GM19455 (cell line): ENCODE results near the gene GZMH.
"Not testable (repeated sequence)": the region's sequence is repeated elsewhere in the genome, so short reads cannot be mapped to it uniquely, and the experiment has no call there.

Experiments used
- ATAC-seq: cut with Tn5 transposase; IDR thresholded peaks from one replicate; pipeline ENCODE4 v1.9.1; 2021; ENCODE audit not compliant: unreplicated experiment

Gene GZMH

GRCh38 chr14:24609655-24610344 is at the start of gene GZMH:
GZMH (minus strand) TSS chr14:24609685; CDS start chr14:24609613, 72 bp downstream.
- ATAC-seq: no peak

- ATAC-seq: not testable (repeated sequence)
Measured at GRCh38 chr14:24648361-24648760, 38.9 kb upstream of the GZMH start.

GRCh38 chr14:24639905-24640304 is 30.4 kb upstream of the GZMH start:
- no peak for ATAC-seq

- ATAC-seq: no peak
Measured at GRCh38 chr14:24639270-24639669, 29.8 kb upstream of the GZMH start.

- no peak for ATAC-seq
Measured at GRCh38 chr14:24634158-24634557, 24.7 kb upstream of the GZMH start, which contains the start of gene GZMB. GZMB (minus strand) TSS chr14:24634190; CDS start chr14:24634160, 30 bp downstream.

GRCh38 chr14:24633353-24633752 is 23.9 kb upstream of the GZMH start:
- no peak for ATAC-seq

GRCh38 chr14:24632761-24633160 is 23.3 kb upstream of the GZMH start:
- no peak for ATAC-seq

- no peak for ATAC-seq
Measured at GRCh38 chr14:24632336-24632735, 22.9 kb upstream of the GZMH start.

GRCh38 chr14:24631749-24632335 is 22.4 kb upstream of the GZMH start:
- ATAC-seq: no peak

GRCh38 chr14:24630872-24631477 is 21.5 kb upstream of the GZMH start:
- ATAC-seq: no peak

GRCh38 chr14:24630087-24630871 is 20.8 kb upstream of the GZMH start:
- ATAC-seq: no peak

- ATAC-seq: no peak
Measured at GRCh38 chr14:24629521-24629920, 20.0 kb upstream of the GZMH start.

GRCh38 chr14:24613747-24614146 is 4.3 kb upstream of the GZMH start:
- ATAC-seq: no peak

- no peak for ATAC-seq
Measured at GRCh38 chr14:24613241-24613640, 3.8 kb upstream of the GZMH start.

GRCh38 chr14:24612196-24612595 is 2.7 kb upstream of the GZMH start:
- ATAC-seq: no peak

GRCh38 chr14:24607635-24608514 is 1.6 kb downstream of the GZMH start:
- ATAC-seq: no peak

GRCh38 chr14:24607081-24607480 is 2.4 kb downstream of the GZMH start:
- ATAC-seq: no peak

GRCh38 chr14:24606297-24606696 is 3.2 kb downstream of the GZMH start:
- no peak for ATAC-seq

- ATAC-seq: peak; percentile 82
Measured at GRCh38 chr14:24605435-24606190, 3.9 kb downstream of the GZMH start.

- no peak for ATAC-seq
Measured at GRCh38 chr14:24597403-24597802, 12.1 kb downstream of the GZMH start.
